Neural cell (in vitro differentiated cells): ENCODE results near the gene SCP2. TPM values are rescaled to one million over a fixed set of nuclear protein-coding genes. Genes with fewer than 3 reads are reported as not detected.

ENCODE experiments used
- H2AFZ ChIP-seq: fragments of 200-600, 300-800 bp; sonication (generic), shearing (Covaris generic); 2 replicates; pipeline ENCODE4 v1.6.0; 2014; ENCODE audit warnings: low read depth, mild to moderate bottlenecking, antibody characterized with exemption, low read length, moderate library complexity
- H3F3A ChIP-seq: fragments of 200-600 bp; shearing (Covaris generic); 2 replicates; pipeline ENCODE4 v1.6.1; 2016; ENCODE audit warnings: mild to moderate bottlenecking, moderate library complexity, mixed read lengths, antibody characterized with exemption, low read length; ENCODE audit not compliant: insufficient read depth, poor library complexity, severe bottlenecking
- H3K27ac ChIP-seq: fragments of 200-600, 300-800 bp; sonication (generic), shearing (Covaris generic); 2 replicates; pipeline ENCODE4 v1.5.1; 2014; ENCODE audit warnings: mild to moderate bottlenecking, low read length, moderate library complexity
- H3K27me3 ChIP-seq: fragments of 300-800, 200-600 bp; sonication (generic), shearing (Covaris generic); 2 replicates; pipeline ENCODE4 v1.6.0; 2014; ENCODE audit warnings: mild to moderate bottlenecking, low read depth, low read length, moderate library complexity; ENCODE audit not compliant: insufficient read depth
- H3K36me3 ChIP-seq: fragments of 300-800, 200-600 bp; sonication (generic), shearing (Covaris generic); 2 replicates; pipeline ENCODE4 v1.5.1; 2014; ENCODE audit warnings: mild to moderate bottlenecking, antibody characterized with exemption, low read length, moderate library complexity; ENCODE audit not compliant: insufficient read depth
- H3K4me2 ChIP-seq: fragments of 300-800, 200-600 bp; sonication (generic), shearing (Covaris generic); 2 replicates; pipeline ENCODE4 v1.6.0; 2014; ENCODE audit warnings: mild to moderate bottlenecking, low read length
- H3K4me3 ChIP-seq: fragments of 300-800, 200-600 bp; sonication (generic), shearing (Covaris generic); 2 replicates; pipeline ENCODE4 v1.5.1; 2014; ENCODE audit warnings: mild to moderate bottlenecking, low read length, moderate library complexity
- H3K79me2 ChIP-seq: fragments of 200-600 bp; shearing (Covaris generic); replicated peaks from 2 replicates; pipeline ENCODE4 v1.6.0; 2014; ENCODE audit warnings: mild to moderate bottlenecking, low read length, moderate library complexity; ENCODE audit not compliant: insufficient read depth
- H3K9ac ChIP-seq: fragments of 300-800, 200-600 bp; sonication (generic), shearing (Covaris generic); 2 replicates; pipeline ENCODE4 v1.6.1; 2016; ENCODE audit warnings: mild to moderate bottlenecking, low read length, mixed read lengths
- H3K9me2 ChIP-seq: fragments of 200-600 bp; shearing (Covaris generic); 2 replicates; pipeline ENCODE4 v1.6.1; 2016; ENCODE audit warnings: mild to moderate bottlenecking, low read length, mixed read lengths; ENCODE audit not compliant: insufficient read depth
- H3K9me3 ChIP-seq: fragments of 200-600, 300-800 bp; sonication (generic), shearing (Covaris generic); 2 replicates; pipeline ENCODE4 v1.6.1; 2016; ENCODE audit warnings: mild to moderate bottlenecking, mixed run types, low read length, moderate library complexity, mixed read lengths
- H4K20me1 ChIP-seq: fragments of 200-600 bp; shearing (Covaris generic); 2 replicates; pipeline ENCODE4 v1.6.1; 2016; ENCODE audit warnings: mild to moderate bottlenecking, mixed run types; ENCODE audit not compliant: insufficient read depth
- EP300 ChIP-seq: fragments of 450-650 bp; conservative IDR thresholded peaks from 2 replicates; pipeline ENCODE4 v1.6.1; 2014; ENCODE audit warnings: antibody characterized with exemption, mild to moderate bottlenecking, moderate library complexity; ENCODE audit not compliant: poor library complexity, severe bottlenecking
- EZH2 ChIP-seq: fragments of 200-600, 300-800 bp; shearing (Covaris generic), sonication (generic); IDR thresholded peaks from 2 replicates; pipeline ENCODE4 v1.6.1; 2014; ENCODE audit warnings: antibody characterized with exemption, low read length, borderline replicate concordance, mild to moderate bottlenecking; ENCODE audit not compliant: insufficient read depth, poor library complexity, severe bottlenecking
- MXI1 ChIP-seq: fragments of 450-650 bp; conservative IDR thresholded peaks from 2 replicates; pipeline ENCODE4 v1.6.1; 2014; ENCODE audit warnings: antibody characterized with exemption, mild to moderate bottlenecking; ENCODE audit not compliant: poor library complexity, severe bottlenecking
- POLR2AphosphoS5 ChIP-seq: IDR thresholded peaks from 2 replicates; pipeline ENCODE4 v1.6.1; 2012
- RAD21 ChIP-seq: fragments of 450-650 bp; conservative IDR thresholded peaks from 2 replicates; pipeline ENCODE4 v1.6.1; 2014; ENCODE audit warnings: antibody characterized with exemption, mild to moderate bottlenecking, moderate library complexity
- SMC3 ChIP-seq: fragments of 450-650 bp; conservative IDR thresholded peaks from 2 replicates; pipeline ENCODE4 v1.6.1; 2014; ENCODE audit warnings: antibody characterized with exemption, mild to moderate bottlenecking, moderate library complexity; ENCODE audit not compliant: poor library complexity
- TAF1 ChIP-seq: IDR thresholded peaks from 2 replicates; pipeline ENCODE4 v1.6.1; 2012; ENCODE audit warnings: low read depth
- polyA plus RNA-seq: library from polyadenylated mRNA; depleted of rRNA; stranded (reverse); fragments of >200 nt; gene quantifications from 2 replicates; pipeline ENCODE4 v1.2.3, GENCODE V29; 2014
- TF ChIP-seq, protein P1 (sequence below): IDR thresholded peaks from 2 replicates; pipeline ENCODE4 v1.6.1; 2012; ENCODE audit warnings: borderline replicate concordance
- TF ChIP-seq, protein P2 (sequence below): fragments of 450-650 bp; IDR thresholded peaks from 2 replicates; pipeline ENCODE4 v1.5.1; 2014; ENCODE audit warnings: antibody characterized with exemption, mild to moderate bottlenecking, moderate library complexity; ENCODE audit not compliant: poor library complexity, severe bottlenecking

The SCP2 gene
- polyA plus RNA-seq, 1 donor from 2014 or later = 182 TPM

DNA sequence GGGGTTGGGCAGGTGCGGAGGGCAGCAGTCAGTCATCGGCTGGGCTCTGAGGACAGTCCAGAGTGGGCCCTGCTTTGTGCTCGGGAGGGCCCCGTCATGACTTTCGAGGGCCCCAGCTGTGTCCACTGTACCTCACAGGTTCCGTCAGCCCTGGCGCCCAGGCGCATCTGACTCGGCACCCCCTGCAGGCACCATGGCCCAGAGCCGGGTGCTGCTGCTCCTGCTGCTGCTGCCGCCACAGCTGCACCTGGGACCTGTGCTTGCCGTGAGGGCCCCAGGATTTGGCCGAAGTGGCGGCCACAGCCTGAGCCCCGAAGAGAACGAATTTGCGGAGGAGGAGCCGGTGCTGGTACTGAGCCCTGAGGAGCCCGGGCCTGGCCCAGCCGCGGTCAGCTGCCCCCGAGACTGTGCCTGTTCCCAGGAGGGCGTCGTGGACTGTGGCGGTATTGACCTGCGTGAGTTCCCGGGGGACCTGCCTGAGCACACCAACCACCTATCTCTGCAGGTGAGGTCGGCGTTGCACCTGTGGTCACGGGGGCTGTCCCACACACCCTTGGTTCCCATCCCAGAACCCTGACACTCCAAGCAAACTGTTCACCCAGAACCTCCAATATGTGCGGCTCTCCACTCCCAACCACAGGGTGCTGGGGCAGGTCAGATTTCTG, 142.7 kb downstream of the SCP2 start:
- no peak overlapping the region for H2AFZ ChIP-seq
- no peak overlapping the region for H3K27ac ChIP-seq
- no peaks in the 10 kb centered on the region for H3K36me3 ChIP-seq
- TF ChIP-seq, protein P1, sequence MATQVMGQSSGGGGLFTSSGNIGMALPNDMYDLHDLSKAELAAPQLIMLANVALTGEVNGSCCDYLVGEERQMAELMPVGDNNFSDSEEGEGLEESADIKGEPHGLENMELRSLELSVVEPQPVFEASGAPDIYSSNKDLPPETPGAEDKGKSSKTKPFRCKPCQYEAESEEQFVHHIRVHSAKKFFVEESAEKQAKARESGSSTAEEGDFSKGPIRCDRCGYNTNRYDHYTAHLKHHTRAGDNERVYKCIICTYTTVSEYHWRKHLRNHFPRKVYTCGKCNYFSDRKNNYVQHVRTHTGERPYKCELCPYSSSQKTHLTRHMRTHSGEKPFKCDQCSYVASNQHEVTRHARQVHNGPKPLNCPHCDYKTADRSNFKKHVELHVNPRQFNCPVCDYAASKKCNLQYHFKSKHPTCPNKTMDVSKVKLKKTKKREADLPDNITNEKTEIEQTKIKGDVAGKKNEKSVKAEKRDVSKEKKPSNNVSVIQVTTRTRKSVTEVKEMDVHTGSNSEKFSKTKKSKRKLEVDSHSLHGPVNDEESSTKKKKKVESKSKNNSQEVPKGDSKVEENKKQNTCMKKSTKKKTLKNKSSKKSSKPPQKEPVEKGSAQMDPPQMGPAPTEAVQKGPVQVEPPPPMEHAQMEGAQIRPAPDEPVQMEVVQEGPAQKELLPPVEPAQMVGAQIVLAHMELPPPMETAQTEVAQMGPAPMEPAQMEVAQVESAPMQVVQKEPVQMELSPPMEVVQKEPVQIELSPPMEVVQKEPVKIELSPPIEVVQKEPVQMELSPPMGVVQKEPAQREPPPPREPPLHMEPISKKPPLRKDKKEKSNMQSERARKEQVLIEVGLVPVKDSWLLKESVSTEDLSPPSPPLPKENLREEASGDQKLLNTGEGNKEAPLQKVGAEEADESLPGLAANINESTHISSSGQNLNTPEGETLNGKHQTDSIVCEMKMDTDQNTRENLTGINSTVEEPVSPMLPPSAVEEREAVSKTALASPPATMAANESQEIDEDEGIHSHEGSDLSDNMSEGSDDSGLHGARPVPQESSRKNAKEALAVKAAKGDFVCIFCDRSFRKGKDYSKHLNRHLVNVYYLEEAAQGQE = no peak
- TF ChIP-seq SMC3 (no peak), POLR2AphosphoS5 (no peak), RAD21 (no peak), TAF1 (no peak), MXI1 (no peak), EP300 (no peak), EZH2 (no peak)
- TF ChIP-seq, protein P2, sequence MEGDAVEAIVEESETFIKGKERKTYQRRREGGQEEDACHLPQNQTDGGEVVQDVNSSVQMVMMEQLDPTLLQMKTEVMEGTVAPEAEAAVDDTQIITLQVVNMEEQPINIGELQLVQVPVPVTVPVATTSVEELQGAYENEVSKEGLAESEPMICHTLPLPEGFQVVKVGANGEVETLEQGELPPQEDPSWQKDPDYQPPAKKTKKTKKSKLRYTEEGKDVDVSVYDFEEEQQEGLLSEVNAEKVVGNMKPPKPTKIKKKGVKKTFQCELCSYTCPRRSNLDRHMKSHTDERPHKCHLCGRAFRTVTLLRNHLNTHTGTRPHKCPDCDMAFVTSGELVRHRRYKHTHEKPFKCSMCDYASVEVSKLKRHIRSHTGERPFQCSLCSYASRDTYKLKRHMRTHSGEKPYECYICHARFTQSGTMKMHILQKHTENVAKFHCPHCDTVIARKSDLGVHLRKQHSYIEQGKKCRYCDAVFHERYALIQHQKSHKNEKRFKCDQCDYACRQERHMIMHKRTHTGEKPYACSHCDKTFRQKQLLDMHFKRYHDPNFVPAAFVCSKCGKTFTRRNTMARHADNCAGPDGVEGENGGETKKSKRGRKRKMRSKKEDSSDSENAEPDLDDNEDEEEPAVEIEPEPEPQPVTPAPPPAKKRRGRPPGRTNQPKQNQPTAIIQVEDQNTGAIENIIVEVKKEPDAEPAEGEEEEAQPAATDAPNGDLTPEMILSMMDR = no peak
- H3K4me2 ChIP-seq = no peak overlapping the region
- H3K4me3 ChIP-seq = no peak overlapping the region
- H3K79me2 ChIP-seq = no peaks in the 10 kb centered on the region
- no peaks in the 10 kb centered on the region for H3F3A ChIP-seq
- no peak overlapping the region for H3K9ac ChIP-seq
- H4K20me1 ChIP-seq = no peaks in the 10 kb centered on the region
- H3K9me3 ChIP-seq = no peaks in the 10 kb centered on the region
- no peaks in the 10 kb centered on the region for H3K9me2 ChIP-seq
- H3K27me3 ChIP-seq = peaks cover 2% of the 10 kb centered on the region

DNA sequence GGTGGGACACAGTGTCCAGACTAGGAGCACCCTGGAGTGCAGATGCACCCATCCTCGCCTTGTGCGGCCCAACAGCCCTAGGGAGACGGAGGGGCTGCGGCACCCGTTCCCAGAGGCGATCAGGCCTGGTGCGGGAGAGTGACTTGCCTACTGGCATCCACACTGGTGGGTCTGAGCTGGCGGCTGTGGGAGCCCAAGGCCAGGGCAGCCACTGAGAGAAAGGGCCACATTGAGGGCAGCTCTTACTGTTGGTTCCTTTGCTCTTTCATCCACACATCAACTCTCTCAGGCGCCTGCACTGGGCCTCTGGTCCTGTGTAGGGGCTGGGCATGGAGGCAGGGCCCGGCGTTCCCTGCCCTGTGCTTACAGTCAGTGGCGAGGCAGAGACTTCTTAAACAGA, 143.5 kb downstream of the SCP2 start:
- no peak overlapping the region for H3K27ac ChIP-seq
- H3K9me3 ChIP-seq = no peaks in the 10 kb centered on the region
- no peak overlapping the region for H2AFZ ChIP-seq
- H3K4me2 ChIP-seq = no peak overlapping the region
- no peak overlapping the region for H3K4me3 ChIP-seq
- no peaks in the 10 kb centered on the region for H3K36me3 ChIP-seq
- no peaks in the 10 kb centered on the region for H3K9me2 ChIP-seq
- H4K20me1 ChIP-seq = no peaks in the 10 kb centered on the region
- no peak overlapping the region for H3K9ac ChIP-seq
- no peaks in the 10 kb centered on the region for H3F3A ChIP-seq
- TF ChIP-seq TAF1 (no peak), MXI1 (no peak), EZH2 (no peak), EP300 (no peak), SMC3 (no peak), POLR2AphosphoS5 (no peak), RAD21 (no peak)
- TF ChIP-seq, protein P1 = no peak
- TF ChIP-seq, protein P2 = no peak
- H3K27me3 ChIP-seq = no peaks in the 10 kb centered on the region
- H3K79me2 ChIP-seq = no peaks in the 10 kb centered on the region
